ENCODE measurements around the gene CHMP5. TPM values are rescaled to one million over a fixed set of nuclear protein-coding genes. Genes with fewer than 3 reads are reported as not detected.
"Not testable (repeated sequence)": the region's sequence is repeated elsewhere in the genome, so short reads cannot be mapped to it uniquely, and the experiment has no call there.

Gene CHMP5
- polyA plus RNA-seq, 1 donor from 2014 or later = 43.8 TPM

DNA sequence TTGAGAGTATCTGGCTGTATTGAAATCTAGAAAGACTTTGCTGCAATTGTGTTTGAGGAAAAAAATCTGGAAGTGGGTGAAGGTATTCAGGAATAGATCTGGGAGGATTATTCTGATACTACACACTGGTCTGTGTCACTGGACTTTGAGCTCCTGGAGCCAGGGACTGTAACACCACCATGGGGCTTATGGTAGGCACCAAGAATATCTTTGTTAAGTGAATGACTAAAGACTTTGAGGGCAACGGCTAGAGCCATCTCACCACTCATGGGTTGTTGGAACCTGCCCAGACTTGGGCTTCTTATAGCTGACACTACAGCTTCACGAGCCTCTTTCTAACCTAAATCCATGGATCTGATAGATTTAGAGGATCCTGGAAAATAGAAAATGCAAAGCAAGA, 35.7 kb downstream of the CHMP5 start:
- peak overlapping the region in 1 of 4 donors; percentile 3 for H3K4me3 Mint-ChIP-seq
- H3K4me1 Mint-ChIP-seq = peaks cover 39 to 46% (median 42%) of the 10 kb centered on the region in 3 donors
- no peaks in the 10 kb centered on the region for H3K27me3 Mint-ChIP-seq
- H3K36me3 Mint-ChIP-seq = peaks cover 4% of the 10 kb centered on the region
- no peaks in the 10 kb centered on the region for H3K9me3 Mint-ChIP-seq
- H3K27ac Mint-ChIP-seq = peak overlapping the region in 2 of 3 donors; percentile 83 to 84

DNA sequence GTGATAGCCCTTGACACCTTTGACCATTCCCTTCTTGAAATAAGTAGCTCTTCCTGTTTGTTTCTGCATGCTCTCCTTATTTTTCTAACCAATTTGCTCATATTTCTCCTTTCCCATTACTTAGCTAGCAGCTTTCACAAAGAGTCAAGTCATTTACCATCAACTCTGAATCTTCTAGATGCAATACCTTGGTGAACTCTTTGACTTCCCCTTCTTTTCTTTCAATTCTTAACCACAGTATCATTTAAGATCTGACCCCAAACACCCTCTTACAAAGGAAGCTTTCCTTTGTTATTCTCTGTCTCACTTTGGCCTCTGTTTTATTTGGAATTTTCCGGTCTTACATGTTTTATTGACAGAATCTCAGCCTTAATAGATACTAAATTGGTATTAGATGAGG, 39.5 kb downstream of the CHMP5 start:
- no peaks in the 10 kb centered on the region for H3K27me3 Mint-ChIP-seq
- H3K9me3 Mint-ChIP-seq = no peaks in the 10 kb centered on the region
- H3K4me3 Mint-ChIP-seq = no peak overlapping the region
- H3K27ac Mint-ChIP-seq = no peak overlapping the region
- H3K36me3 Mint-ChIP-seq = peaks cover 6% of the 10 kb centered on the region
- H3K4me1 Mint-ChIP-seq = peaks cover 3 to 13% (median 7%) of the 10 kb centered on the region in 3 donors

GRCh38 chr9:33306037-33306436, 41.2 kb downstream of the CHMP5 start:
- Mint-ChIP-seq H3K9me3 (no peaks in the 10 kb centered on the region), H3K27me3 (no peaks in the 10 kb centered on the region), H3K27ac (no peak overlapping the region), H3K4me3 (no peak overlapping the region), H3K36me3 (peaks cover 2% of the 10 kb centered on the region), H3K4me1 (peaks cover 0 to 5% (median 1%) of the 10 kb centered on the region in 3 donors)

DNA sequence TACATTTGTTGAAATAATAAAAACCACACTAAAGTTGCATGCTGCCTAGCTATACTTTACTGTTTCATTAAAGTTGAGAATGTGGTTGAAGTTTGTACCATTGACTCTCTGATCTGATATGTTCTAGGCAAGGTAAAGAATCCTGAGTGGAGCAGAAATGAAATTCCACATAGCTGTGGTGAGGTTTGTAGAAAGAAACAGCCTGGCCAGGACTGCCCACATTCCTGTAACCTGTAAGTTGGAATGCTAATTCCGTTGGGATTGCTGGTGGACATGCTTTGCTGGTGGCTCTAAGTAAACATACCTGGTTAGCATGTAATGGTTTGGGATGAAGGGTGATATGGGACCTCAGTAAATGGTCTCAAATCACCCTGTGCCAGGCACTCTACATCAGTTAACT, 42.2 kb downstream of the CHMP5 start:
- peaks cover 0 to 3% (median 0%) of the 10 kb centered on the region in 3 donors for H3K4me1 Mint-ChIP-seq
- peaks cover 2% of the 10 kb centered on the region for H3K36me3 Mint-ChIP-seq
- no peaks in the 10 kb centered on the region for H3K9me3 Mint-ChIP-seq
- no peaks in the 10 kb centered on the region for H3K27me3 Mint-ChIP-seq
- H3K4me3 Mint-ChIP-seq = no peak overlapping the region
- peak overlapping the region in 1 of 3 donors; percentile 79 for H3K27ac Mint-ChIP-seq

DNA sequence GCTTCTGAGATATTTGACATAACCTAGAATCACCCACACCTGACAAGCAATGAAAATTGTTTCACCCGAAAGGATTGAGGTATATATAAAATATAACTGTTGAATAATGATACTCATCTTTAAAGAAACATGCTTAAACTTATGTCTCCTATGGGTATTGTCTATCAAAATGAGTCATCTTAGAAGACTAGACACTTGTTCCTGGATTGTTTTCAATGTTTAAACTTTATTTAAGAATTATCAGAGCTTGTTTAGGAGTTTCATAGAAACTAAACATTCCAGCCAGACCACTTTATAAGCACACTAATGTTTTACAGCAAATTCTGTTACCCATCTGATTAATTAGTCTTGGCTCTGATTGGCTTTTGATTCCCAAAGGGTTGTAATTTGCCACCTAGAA, 45.1 kb downstream of the CHMP5 start:
- Mint-ChIP-seq H3K4me1 (no peaks in the 10 kb centered on the region), H3K4me3 (no peak overlapping the region), H3K27me3 (no peaks in the 10 kb centered on the region), H3K36me3 (peaks cover 6% of the 10 kb centered on the region), H3K27ac (no peak overlapping the region), H3K9me3 (no peaks in the 10 kb centered on the region)

DNA sequence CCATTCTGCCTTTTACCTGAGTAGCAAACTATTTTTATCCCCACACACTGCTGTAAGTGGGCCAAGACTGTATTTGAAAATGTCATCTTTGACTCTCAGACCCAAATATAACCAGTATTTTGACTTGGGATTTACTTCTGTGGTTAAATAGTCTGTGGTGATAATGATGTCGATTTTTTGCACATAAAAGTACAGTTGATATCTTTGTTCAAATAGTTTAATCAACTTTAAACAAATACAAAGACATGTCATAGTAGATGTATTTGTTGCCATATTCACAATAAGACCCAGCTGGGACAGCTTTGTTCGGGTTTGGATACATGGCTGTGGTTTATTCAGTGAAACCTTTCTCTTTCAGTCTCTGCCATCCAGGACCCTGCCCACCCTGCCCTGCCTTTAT, 45.9 kb downstream of the CHMP5 start:
- Mint-ChIP-seq H3K4me3 (no peak overlapping the region), H3K27me3 (no peaks in the 10 kb centered on the region), H3K36me3 (peaks cover 8% of the 10 kb centered on the region), H3K4me1 (no peaks in the 10 kb centered on the region), H3K9me3 (no peaks in the 10 kb centered on the region), H3K27ac (no peak overlapping the region)

GRCh38 chr9:33311953-33312352, 47.1 kb downstream of the CHMP5 start:
- H3K4me3 Mint-ChIP-seq = no peak overlapping the region
- H3K36me3 Mint-ChIP-seq = peaks cover 12% of the 10 kb centered on the region
- no peak overlapping the region for H3K27ac Mint-ChIP-seq
- H3K27me3 Mint-ChIP-seq = no peaks in the 10 kb centered on the region
- H3K9me3 Mint-ChIP-seq = no peaks in the 10 kb centered on the region
- H3K4me1 Mint-ChIP-seq = peaks cover 0 to 3% (median 0%) of the 10 kb centered on the region in 3 donors

GRCh38 chr9:33315371-33315770, 50.5 kb downstream of the CHMP5 start:
- Mint-ChIP-seq H3K4me1 (peaks cover 0 to 3% (median 0%) of the 10 kb centered on the region in 3 donors), H3K4me3 (no peak overlapping the region), H3K36me3 (peaks cover 9% of the 10 kb centered on the region), H3K9me3 (no peaks in the 10 kb centered on the region), H3K27ac (peak overlapping the region in 1 of 3 donors; percentile 65), H3K27me3 (no peaks in the 10 kb centered on the region)

- H3K4me1 Mint-ChIP-seq, H3K27ac Mint-ChIP-seq, H3K27me3 Mint-ChIP-seq, H3K9me3 Mint-ChIP-seq, H3K36me3 Mint-ChIP-seq, H3K4me3 Mint-ChIP-seq: not testable (repeated sequence)
Observed at GRCh38 chr9:33317136-33317535, 52.3 kb downstream of the CHMP5 start.

- Mint-ChIP-seq H3K27me3 (no peaks in the 10 kb centered on the region), H3K9me3 (no peaks in the 10 kb centered on the region), H3K4me3 (no peak overlapping the region), H3K36me3 (peaks cover 7% of the 10 kb centered on the region), H3K27ac (no peak overlapping the region), H3K4me1 (peaks cover 0 to 3% (median 0%) of the 10 kb centered on the region in 3 donors)
Observed at GRCh38 chr9:33318225-33318624, 53.4 kb downstream of the CHMP5 start.

DNA sequence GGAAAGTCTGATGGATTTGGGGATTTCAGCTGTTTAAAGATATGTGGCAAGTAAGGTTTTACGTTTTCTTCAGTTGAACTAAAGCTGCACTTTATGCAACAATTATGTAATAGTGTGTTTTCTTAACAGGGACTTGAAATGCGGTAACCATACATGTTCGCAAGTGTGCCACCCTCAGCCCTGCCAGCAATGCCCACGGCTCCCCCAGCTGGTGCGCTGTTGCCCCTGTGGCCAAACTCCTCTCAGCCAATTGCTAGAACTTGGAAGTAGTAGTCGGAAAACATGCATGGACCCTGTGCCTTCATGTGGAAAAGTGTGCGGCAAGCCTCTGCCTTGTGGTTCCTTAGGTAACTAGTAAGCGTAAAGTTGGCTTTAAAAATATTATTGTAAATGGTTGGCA, 53.9 kb downstream of the CHMP5 start:
- no peak overlapping the region for H3K27ac Mint-ChIP-seq
- H3K27me3 Mint-ChIP-seq = no peaks in the 10 kb centered on the region
- H3K4me1 Mint-ChIP-seq = peaks cover 0 to 3% (median 0%) of the 10 kb centered on the region in 3 donors
- no peaks in the 10 kb centered on the region for H3K9me3 Mint-ChIP-seq
- H3K36me3 Mint-ChIP-seq = peaks cover 6% of the 10 kb centered on the region
- peak overlapping the region in 1 of 4 donors; percentile 51 for H3K4me3 Mint-ChIP-seq

GRCh38 chr9:33320230-33320567, 55.4 kb downstream of the CHMP5 start:
- no peaks in the 10 kb centered on the region for H3K9me3 Mint-ChIP-seq
- no peak overlapping the region for H3K27ac Mint-ChIP-seq

GRCh38 chr9:33320568-33321261, 55.9 kb downstream of the CHMP5 start:
- Mint-ChIP-seq H3K27ac (no peak overlapping the region), H3K4me3 (no peak overlapping the region), H3K9me3 (no peaks in the 10 kb centered on the region), H3K27me3 (no peaks in the 10 kb centered on the region), H3K36me3 (peaks cover 3% of the 10 kb centered on the region), H3K4me1 (peaks cover 0 to 3% (median 0%) of the 10 kb centered on the region in 3 donors)

More at GRCh38 chr9:33320230-33320567, 55.4 kb downstream of the CHMP5 start:
- peaks cover 0 to 3% (median 0%) of the 10 kb centered on the region in 3 donors for H3K4me1 Mint-ChIP-seq
- no peak overlapping the region for H3K4me3 Mint-ChIP-seq
- H3K36me3 Mint-ChIP-seq = peaks cover 5% of the 10 kb centered on the region
- H3K27me3 Mint-ChIP-seq = no peaks in the 10 kb centered on the region

- Mint-ChIP-seq H3K9me3 (no peaks in the 10 kb centered on the region), H3K27me3 (no peaks in the 10 kb centered on the region), H3K4me1 (no peaks in the 10 kb centered on the region), H3K36me3 (peaks cover 5% of the 10 kb centered on the region), H3K4me3 (no peak overlapping the region), H3K27ac (peak overlapping the region; percentile 3 to 48 (median 17))
Observed at GRCh38 chr9:33329117-33329563, 64.3 kb downstream of the CHMP5 start.

DNA sequence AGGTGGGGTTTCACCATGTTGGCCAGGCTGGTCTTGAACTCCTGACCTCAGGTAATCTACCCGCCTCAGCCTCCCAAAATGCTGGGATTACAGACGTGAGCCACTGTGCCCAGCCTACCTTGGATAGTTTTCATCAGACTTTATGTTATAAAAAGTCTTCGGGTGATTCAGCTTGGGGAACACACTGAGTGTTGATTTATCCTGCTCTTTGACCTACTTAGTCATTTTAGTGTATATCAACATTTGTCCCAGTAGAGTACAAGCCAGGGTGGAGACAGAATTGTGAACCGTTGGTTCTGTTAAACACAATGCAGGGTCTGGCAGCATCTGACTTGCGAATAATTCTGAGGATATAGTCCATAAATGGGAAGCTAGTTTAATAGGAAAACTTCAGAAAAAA, 65.1 kb downstream of the CHMP5 start:
- peaks cover 5% of the 10 kb centered on the region for H3K36me3 Mint-ChIP-seq
- no peak overlapping the region for H3K27ac Mint-ChIP-seq

GRCh38 chr9:33331377-33331891, 66.6 kb downstream of the CHMP5 start:
- Mint-ChIP-seq H3K27me3 (no peaks in the 10 kb centered on the region), H3K4me3 (no peak overlapping the region), H3K4me1 (no peaks in the 10 kb centered on the region), H3K9me3 (no peaks in the 10 kb centered on the region), H3K27ac (no peak overlapping the region), H3K36me3 (peaks cover 6% of the 10 kb centered on the region)

More for the DNA sequence above, 65.1 kb downstream of the CHMP5 start:
- H3K27me3 Mint-ChIP-seq = no peaks in the 10 kb centered on the region
- H3K4me1 Mint-ChIP-seq = no peaks in the 10 kb centered on the region
- no peaks in the 10 kb centered on the region for H3K9me3 Mint-ChIP-seq
- no peak overlapping the region for H3K4me3 Mint-ChIP-seq
